CD4-positive, alpha-beta T cell treated with Interleukin-15 for 4 hours (primary cell): Measurements from ENCODE around the gene THSD7A.

ENCODE experiments used
- DNase-seq: peaks from one replicate; pipeline ENCODE4 v3.0.0-alpha.2; 2020; ENCODE audit warnings: low spot score

THSD7A gene

GRCh38 chr7:11831736-11832495 is at the start of gene THSD7A:
Gene THSD7A, minus strand, starts transcription at chr7:11832198. Its CDS starts 252 bp downstream, at chr7:11831946.
- DNase-seq = no peak

GRCh38 chr7:11881680-11882079 is 49.7 kb upstream of the THSD7A start:
- no peak for DNase-seq

- no peak for DNase-seq
These were observed 43.6 kb upstream of the THSD7A start for GRCh38 chr7:11875635-11876034.

- no peak for DNase-seq
These were observed 33.7 kb upstream of the THSD7A start for GRCh38 chr7:11865671-11866070.

GRCh38 chr7:11858622-11859302 is 26.8 kb upstream of the THSD7A start:
- DNase-seq = no peak

- no peak for DNase-seq
These were observed 26.0 kb upstream of the THSD7A start for GRCh38 chr7:11858026-11858425.

GRCh38 chr7:11848251-11848650 is 16.3 kb upstream of the THSD7A start:
- no peak for DNase-seq

GRCh38 chr7:11847336-11847735 is 15.3 kb upstream of the THSD7A start:
- DNase-seq = no peak

GRCh38 chr7:11846361-11846955 is 14.5 kb upstream of the THSD7A start:
- DNase-seq = no peak

GRCh38 chr7:11843113-11843765 is 11.2 kb upstream of the THSD7A start:
- no peak for DNase-seq

- no peak for DNase-seq
These were observed 9.7 kb upstream of the THSD7A start for GRCh38 chr7:11841657-11842056.

GRCh38 chr7:11835260-11835659 is 3.3 kb upstream of the THSD7A start:
- DNase-seq = no peak

GRCh38 chr7:11833431-11833830 is 1.4 kb upstream of the THSD7A start:
- DNase-seq = no peak

- no peak for DNase-seq
These were observed 752 bp downstream of the THSD7A start for GRCh38 chr7:11831156-11831735.

- no peak for DNase-seq
These were observed 1.3 kb downstream of the THSD7A start for GRCh38 chr7:11830582-11831155.

- DNase-seq = no peak
These were observed 2.0 kb downstream of the THSD7A start for GRCh38 chr7:11829954-11830353.

GRCh38 chr7:11819947-11820346 is 12.1 kb downstream of the THSD7A start:
- DNase-seq = no peak

- no peak for DNase-seq
These were observed 12.7 kb downstream of the THSD7A start for GRCh38 chr7:11819271-11819670.

GRCh38 chr7:11818281-11818680 is 13.7 kb downstream of the THSD7A start:
- no peak for DNase-seq

GRCh38 chr7:11817111-11817740 is 14.8 kb downstream of the THSD7A start:
- no peak for DNase-seq

- no peak for DNase-seq
These were observed 20.3 kb downstream of the THSD7A start for GRCh38 chr7:11811709-11812108.
